OCI-LY3 (cell line): ENCODE measurements around the gene GDNF.
A peak's percentile ranks its signal among the peaks of the same experiment; 100 is the strongest.

Experiments
- H2AFZ ChIP-seq: fragments of 200-600, 300-600 bp; shearing (Covaris generic); 2 replicates; pipeline ENCODE4 v1.6.0; 2014; ENCODE audit warnings: antibody characterized with exemption, low read depth, low read length
- H3K27ac ChIP-seq: fragments of 200-600, 300-600 bp; sonication (generic); 2 replicates; pipeline ENCODE4 v1.5.1; 2014; ENCODE audit warnings: mild to moderate bottlenecking, low read length, moderate library complexity, mixed read lengths
- H3K27me3 ChIP-seq: fragments of 200-600, 300-600 bp; sonication (generic); 2 replicates; pipeline ENCODE4 v1.6.1; 2014; ENCODE audit warnings: low read depth, low read length, mixed read lengths
- H3K36me3 ChIP-seq: fragments of 200-600, 300-600 bp; sonication (generic); replicated peaks from 2 replicates; pipeline ENCODE3; 2014; ENCODE audit warnings: low read depth, low read length, mixed read lengths
- H3K4me1 ChIP-seq: fragments of 300-600, 200-600 bp; sonication (generic); 2 replicates; pipeline ENCODE4 v1.6.1; 2014; ENCODE audit warnings: low read length, mixed read lengths
- H3K4me2 ChIP-seq: fragments of 200-600, 300-600 bp; sonication (generic); 2 replicates; pipeline ENCODE4 v1.6.1; 2014; ENCODE audit warnings: low read length, mixed read lengths
- H3K4me3 ChIP-seq: fragments of 300-600, 200-600 bp; sonication (generic); 2 replicates; pipeline ENCODE4 v1.5.1; 2014; ENCODE audit warnings: antibody characterized with exemption, mild to moderate bottlenecking, low read length, moderate library complexity
- H3K79me2 ChIP-seq: fragments of 300-600, 200-600 bp; shearing (Covaris generic); 2 replicates; pipeline ENCODE4 v1.6.1; 2014; ENCODE audit warnings: mild to moderate bottlenecking, low read length, mixed read lengths
- H3K9ac ChIP-seq: fragments of 300-600, 200-600 bp; shearing (Covaris generic); 2 replicates; pipeline ENCODE4 v1.6.0; 2014; ENCODE audit warnings: mild to moderate bottlenecking, low read length, moderate library complexity
- H3K9me3 ChIP-seq: fragments of 200-600, 300-600 bp; shearing (Covaris generic); 2 replicates; pipeline ENCODE4 v1.6.1; 2014; ENCODE audit warnings: low read length, mixed read lengths; ENCODE audit not compliant: insufficient read depth
- H4K20me1 ChIP-seq: fragments of 200-600, 300-600 bp; sonication (generic); 2 replicates; pipeline ENCODE4 v1.6.1; 2016; ENCODE audit warnings: low read length, mixed read lengths; ENCODE audit not compliant: insufficient read depth
- EZH2phosphoT487 ChIP-seq: fragments of 200-600 bp; shearing (Covaris generic); IDR thresholded peaks from 2 replicates; pipeline ENCODE4 v1.6.1; 2018; ENCODE audit warnings: antibody characterized with exemption, mixed run types, low read depth
- TF ChIP-seq, protein P1 (sequence below): fragments of 200-600, 300-600 bp; sonication (generic); IDR thresholded peaks from 2 replicates; pipeline ENCODE4 v1.5.1; 2014; ENCODE audit warnings: antibody characterized with exemption, low read length, low read depth

The GDNF gene

DNA sequence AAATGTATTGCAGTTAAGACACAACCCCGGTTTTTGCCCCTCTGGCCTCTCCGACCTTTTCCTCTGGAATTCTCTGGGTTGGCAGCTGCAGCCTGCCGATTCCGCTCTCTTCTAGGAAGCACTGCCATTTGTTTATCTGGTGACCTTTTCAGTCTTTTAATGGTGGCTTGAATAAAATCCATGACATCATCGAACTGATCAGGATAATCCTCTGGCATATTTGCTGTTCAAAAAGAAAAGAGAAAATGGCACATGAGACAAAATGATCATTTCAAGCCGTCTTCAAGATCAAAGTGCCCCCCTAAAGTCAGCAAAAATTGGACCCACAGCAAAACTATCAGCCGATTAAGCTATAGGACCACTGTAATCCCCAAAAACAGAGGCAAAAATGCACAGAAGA is 23.9 kb downstream of the GDNF start:
- TF ChIP-seq, protein P1, sequence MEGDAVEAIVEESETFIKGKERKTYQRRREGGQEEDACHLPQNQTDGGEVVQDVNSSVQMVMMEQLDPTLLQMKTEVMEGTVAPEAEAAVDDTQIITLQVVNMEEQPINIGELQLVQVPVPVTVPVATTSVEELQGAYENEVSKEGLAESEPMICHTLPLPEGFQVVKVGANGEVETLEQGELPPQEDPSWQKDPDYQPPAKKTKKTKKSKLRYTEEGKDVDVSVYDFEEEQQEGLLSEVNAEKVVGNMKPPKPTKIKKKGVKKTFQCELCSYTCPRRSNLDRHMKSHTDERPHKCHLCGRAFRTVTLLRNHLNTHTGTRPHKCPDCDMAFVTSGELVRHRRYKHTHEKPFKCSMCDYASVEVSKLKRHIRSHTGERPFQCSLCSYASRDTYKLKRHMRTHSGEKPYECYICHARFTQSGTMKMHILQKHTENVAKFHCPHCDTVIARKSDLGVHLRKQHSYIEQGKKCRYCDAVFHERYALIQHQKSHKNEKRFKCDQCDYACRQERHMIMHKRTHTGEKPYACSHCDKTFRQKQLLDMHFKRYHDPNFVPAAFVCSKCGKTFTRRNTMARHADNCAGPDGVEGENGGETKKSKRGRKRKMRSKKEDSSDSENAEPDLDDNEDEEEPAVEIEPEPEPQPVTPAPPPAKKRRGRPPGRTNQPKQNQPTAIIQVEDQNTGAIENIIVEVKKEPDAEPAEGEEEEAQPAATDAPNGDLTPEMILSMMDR: no peak
- TF ChIP-seq EZH2phosphoT487: no peak
- no peak overlapping the region for H3K9ac ChIP-seq
- no peaks in the 10 kb centered on the region for H3K36me3 ChIP-seq
- peaks cover 27% of the 10 kb centered on the region for H3K4me1 ChIP-seq
- no peak overlapping the region for H3K27ac ChIP-seq
- H3K4me3 ChIP-seq: no peak overlapping the region
- no peak overlapping the region for H3K4me2 ChIP-seq
- H2AFZ ChIP-seq: no peak overlapping the region
- H4K20me1 ChIP-seq: no peaks in the 10 kb centered on the region
- H3K27me3 ChIP-seq: no peaks in the 10 kb centered on the region
- no peaks in the 10 kb centered on the region for H3K9me3 ChIP-seq
- H3K79me2 ChIP-seq: no peaks in the 10 kb centered on the region

DNA sequence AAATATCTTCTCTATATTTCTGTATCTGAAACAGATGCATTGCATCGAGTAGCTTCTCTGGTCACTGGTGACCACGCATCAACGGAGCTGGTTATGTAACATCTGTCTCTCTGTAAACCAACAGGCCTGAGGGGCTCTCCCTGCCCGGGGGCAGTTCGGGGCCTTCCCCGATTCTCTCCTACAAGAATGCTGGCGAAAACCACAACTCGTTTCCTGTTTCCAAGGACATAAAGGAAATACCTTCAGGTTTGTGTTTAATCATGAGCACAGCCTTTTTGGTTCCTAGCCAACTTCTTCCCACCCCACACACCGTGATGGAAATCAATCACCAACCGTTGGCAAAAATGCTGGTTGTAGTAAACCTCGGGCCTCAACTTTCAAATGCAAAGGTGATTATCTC is 25.1 kb downstream of the GDNF start:
- Histone ChIP-seq H3K27ac (no peak overlapping the region), H3K9ac (no peak overlapping the region), H3K27me3 (no peaks in the 10 kb centered on the region)

DNA sequence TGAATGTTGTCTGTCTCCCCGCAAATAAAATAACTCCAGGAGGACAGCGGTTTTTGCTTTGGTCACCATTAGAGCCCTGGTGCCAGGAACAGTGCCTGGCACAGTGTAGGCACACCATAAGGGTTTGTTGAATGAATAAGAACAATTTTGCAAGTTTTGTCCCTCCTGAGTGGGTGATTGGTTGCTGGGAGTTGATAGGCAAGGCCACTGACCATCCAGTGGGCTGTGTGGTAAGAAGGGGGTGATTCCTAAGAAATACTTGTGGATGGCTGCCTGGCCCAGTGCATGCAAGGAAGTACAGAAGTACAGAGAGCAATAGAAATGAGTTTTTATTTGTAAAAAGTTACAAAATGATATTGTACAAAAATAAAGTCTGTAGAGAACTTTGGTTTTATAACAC is 27.5 kb downstream of the GDNF start:
- Histone ChIP-seq H3K4me3 (no peak overlapping the region), H2AFZ (no peak overlapping the region), H3K4me2 (no peak overlapping the region), H3K79me2 (no peaks in the 10 kb centered on the region), H3K4me1 (peaks cover 29% of the 10 kb centered on the region), H3K27ac (no peak overlapping the region), H3K36me3 (no peaks in the 10 kb centered on the region), H3K27me3 (no peaks in the 10 kb centered on the region), H3K9ac (no peak overlapping the region), H4K20me1 (no peaks in the 10 kb centered on the region), H3K9me3 (no peaks in the 10 kb centered on the region)
- TF ChIP-seq, protein P1: no peak
- TF ChIP-seq EZH2phosphoT487: no peak

More for the DNA sequence above, 25.1 kb downstream of the GDNF start:
- peak overlapping the region; percentile 62 for H3K4me2 ChIP-seq
- 0 out of 2 replicates have a peak overlapping the region, but pooled peaks have one; percentile 23 for H3K4me3 ChIP-seq
- H2AFZ ChIP-seq: no peak overlapping the region
- H4K20me1 ChIP-seq: no peaks in the 10 kb centered on the region
- peaks cover 29% of the 10 kb centered on the region for H3K4me1 ChIP-seq
- H3K79me2 ChIP-seq: no peaks in the 10 kb centered on the region
- H3K9me3 ChIP-seq: no peaks in the 10 kb centered on the region
- no peak for TF ChIP-seq EZH2phosphoT487
- TF ChIP-seq, protein P1: no peak
- no peaks in the 10 kb centered on the region for H3K36me3 ChIP-seq

DNA sequence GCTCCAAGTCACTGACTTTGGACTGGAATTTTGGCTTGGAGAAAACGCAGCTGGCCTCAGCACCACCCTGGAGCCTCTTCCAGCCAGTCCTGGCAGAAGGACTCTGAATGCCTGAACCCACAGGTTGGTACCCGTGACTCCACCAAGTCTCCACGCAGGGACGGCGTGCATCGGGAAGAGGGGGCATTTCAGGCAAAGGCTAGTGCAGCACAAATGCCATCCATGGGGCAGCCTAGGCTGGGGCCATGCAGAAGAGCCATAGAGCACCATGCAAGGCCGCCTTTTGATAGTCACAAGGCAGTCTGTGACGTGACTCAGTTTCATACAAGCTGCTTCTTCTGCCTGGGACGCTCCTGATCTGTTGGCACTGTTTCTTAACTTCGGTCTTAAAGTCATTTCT is 28.0 kb downstream of the GDNF start:
- H3K4me1 ChIP-seq: peaks cover 29% of the 10 kb centered on the region
- H3K4me2 ChIP-seq: peak overlapping the region; percentile 32; the same call in 1 of the 2 replicates

More for the DNA sequence above, 28.0 kb downstream of the GDNF start:
- Histone ChIP-seq H3K9me3 (no peaks in the 10 kb centered on the region), H2AFZ (no peak overlapping the region), H3K4me3 (no peak overlapping the region), H3K79me2 (no peaks in the 10 kb centered on the region), H3K36me3 (no peaks in the 10 kb centered on the region), H3K27me3 (no peaks in the 10 kb centered on the region), H3K27ac (no peak overlapping the region), H3K9ac (no peak overlapping the region), H4K20me1 (no peaks in the 10 kb centered on the region)
- TF ChIP-seq, protein P1: no peak
- no peak for TF ChIP-seq EZH2phosphoT487
